ENCODE results near the gene ZDHHC8.

- TF ChIP-seq CTCF (IDR thresholded peaks at IDR 0.05) (no peak), POLR2A (IDR thresholded peaks at IDR 0.05) (no peak)
Observed at GRCh38 chr22:20192972-20193760, 61.6 kb downstream of the ZDHHC8 start.
